NCI-H69 (cell line): ENCODE measurements around the gene ACVR2A.
A peak's percentile ranks its signal among the peaks of the same experiment; 100 is the strongest.

Experiments
- DNase-seq: peaks from one replicate; lab custom pipeline; 2025; lab: John Stamatoyannopoulos, UW

ACVR2A gene

DNA sequence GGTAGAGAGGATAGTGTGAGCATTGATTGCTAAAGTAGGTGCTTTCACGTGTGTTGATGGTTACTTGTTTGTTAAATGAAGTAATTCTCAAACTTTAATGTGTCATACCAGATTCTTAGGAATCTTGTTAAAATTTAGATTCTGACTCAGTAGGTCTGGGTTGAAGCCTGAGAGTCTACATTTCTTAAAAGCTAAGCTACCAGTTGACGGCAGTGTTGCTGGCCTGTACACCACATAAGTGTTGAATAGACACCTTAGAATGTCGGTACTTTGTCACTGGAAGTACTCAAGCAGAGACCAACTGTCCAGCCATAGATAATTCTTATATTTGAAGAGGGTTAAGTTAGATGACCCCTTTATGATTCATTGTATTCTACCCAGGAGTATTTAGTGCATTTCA is 79.8 kb downstream of the ACVR2A start:
- DNase-seq: no peak

DNA sequence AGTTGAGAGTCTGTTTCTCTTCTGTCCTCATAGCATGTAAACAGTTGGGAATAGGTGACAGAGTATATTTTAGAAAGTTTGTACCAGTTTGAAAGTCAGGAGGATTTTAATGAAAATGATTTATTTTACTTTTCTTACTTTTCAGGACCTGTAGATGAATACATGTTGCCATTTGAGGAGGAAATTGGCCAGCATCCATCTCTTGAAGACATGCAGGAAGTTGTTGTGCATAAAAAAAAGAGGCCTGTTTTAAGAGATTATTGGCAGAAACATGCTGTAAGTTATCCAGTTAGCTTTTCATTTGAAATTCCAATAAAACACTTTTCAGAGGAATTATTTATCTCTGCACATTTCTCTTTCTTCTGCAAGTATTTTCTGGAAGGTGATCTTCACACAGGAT is 81.1 kb downstream of the ACVR2A start:
- no peak for DNase-seq

DNA sequence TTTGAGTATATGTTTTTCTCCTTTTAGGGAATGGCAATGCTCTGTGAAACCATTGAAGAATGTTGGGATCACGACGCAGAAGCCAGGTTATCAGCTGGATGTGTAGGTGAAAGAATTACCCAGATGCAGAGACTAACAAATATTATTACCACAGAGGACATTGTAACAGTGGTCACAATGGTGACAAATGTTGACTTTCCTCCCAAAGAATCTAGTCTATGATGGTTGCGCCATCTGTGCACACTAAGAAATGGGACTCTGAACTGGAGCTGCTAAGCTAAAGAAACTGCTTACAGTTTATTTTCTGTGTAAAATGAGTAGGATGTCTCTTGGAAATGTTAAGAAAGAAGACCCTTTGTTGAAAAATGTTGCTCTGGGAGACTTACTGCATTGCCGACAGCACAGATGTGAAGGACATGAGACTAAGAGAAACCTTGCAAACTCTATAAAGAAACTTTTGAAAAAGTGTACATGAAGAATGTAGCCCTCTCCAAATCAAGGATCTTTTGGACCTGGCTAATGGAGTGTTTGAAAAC is 82.3 kb downstream of the ACVR2A start:
- no peak for DNase-seq

DNA sequence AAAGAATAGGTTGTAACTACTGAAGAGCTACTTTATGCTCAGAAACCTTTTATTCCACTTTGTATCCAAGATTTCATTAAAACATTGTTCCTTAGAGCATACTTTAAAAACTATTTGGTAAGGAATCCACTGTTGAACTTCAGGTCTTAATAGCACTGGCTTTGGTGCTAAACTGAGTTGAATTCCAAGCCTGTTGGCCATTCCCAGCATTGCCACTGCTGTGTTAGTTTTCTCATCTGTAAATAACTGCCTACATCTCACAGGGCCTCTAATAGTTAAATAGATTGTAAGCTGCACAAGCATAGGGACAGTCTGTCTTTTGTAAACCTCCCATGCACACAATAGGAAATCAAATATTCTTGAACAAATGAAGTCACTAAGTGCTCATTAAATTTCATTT is 89.1 kb downstream of the ACVR2A start:
- no peak for DNase-seq

DNA sequence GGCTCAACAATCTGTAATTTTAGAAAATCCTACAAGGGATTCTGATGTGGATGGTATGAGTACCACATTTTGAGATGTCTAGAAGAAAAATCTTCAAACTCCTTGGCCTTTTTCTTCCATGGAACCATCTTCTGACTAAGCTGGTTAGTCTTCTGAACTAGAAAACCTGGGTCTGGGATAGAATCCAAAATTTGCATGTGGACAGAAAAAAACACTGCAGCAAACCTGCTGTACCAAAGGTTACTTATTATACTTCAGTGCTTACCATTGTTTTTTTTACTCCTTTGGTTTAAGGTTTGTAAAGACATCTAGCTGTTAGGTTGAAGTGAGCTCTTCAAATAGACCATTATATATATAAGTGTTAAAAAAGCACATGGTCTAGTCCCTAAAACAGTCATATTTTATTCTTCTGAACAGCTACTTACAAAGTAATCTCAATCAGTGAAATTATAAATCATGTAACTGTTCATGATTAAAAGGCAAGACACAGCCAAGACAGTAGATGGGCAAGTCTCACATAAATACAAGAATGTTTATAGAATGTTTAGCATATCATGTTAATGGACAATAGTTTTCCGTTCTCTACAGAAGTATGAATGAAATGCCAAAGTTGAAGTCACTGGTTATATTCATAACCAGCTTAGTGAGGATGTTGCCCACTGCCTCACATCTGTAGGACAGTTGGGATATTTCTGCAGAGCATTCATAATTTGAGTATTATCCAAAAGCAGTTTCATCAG is 90.2 kb downstream of the ACVR2A start:
- no peak for DNase-seq

DNA sequence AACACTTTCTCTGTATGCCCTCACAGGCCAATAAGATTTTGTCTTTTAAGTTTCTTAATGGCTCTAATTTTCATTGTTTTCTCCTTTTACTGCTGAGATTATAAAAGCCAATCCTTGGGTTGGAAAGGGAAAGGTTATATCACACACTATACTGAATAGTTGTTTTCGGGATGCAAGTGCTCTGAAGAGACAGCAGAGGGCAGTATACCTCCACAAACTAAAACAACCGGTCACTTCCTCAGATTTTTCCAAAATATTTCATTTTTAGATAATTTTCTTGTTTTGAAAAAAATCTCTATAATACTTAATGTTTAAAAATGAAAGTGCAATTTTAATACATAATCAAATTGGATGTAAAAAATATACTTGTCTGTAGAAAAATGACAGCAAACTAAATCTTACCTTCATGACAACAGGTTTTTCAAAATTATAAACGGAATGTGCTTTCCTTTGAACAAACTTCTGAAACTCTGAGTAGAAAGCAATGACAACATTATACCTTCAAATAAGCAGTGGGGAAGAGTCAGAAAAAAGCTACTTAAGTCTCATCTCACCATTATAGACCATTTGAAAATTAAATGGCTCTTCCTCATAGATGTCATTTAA is 93.0 kb downstream of the ACVR2A start:
- DNase-seq: peak; percentile 20

DNA sequence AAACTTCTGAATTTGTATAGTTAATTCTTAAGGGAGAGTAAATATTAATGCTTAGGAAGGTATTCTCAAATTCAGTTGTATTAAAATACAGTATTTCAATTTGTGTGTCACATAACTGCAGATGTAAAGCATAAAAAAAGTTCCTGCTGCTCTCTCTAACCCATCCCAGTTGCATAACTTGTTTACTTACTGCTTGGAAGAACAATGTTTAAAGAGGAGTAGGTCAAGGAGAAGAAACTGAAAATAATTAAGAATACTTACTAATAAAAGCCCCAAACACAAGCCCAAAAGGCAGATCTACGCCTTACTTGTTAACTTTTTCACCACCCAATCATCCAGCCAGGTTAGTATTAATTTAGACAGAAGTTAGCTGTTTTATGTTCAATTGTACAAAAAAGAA is 94.5 kb downstream of the ACVR2A start:
- no peak for DNase-seq

DNA sequence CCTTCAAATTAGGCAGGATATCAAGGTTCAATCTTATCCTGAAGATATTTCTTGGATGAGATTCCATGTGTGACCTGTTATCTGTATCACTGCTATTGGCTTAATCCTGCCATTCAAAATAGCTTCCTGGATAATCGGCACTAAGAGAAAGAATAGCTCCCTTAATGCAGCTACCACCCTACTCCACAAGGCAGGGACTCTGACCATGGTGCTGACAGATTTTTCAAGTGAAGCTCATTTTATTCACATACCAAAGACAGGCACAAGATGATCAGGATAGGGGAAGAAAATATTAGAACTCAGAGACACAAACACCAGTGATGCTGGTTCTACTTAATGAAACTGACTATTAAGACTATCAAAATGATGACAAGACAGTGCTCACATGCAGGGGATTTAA is 100.8 kb downstream of the ACVR2A start:
- DNase-seq: no peak

DNA sequence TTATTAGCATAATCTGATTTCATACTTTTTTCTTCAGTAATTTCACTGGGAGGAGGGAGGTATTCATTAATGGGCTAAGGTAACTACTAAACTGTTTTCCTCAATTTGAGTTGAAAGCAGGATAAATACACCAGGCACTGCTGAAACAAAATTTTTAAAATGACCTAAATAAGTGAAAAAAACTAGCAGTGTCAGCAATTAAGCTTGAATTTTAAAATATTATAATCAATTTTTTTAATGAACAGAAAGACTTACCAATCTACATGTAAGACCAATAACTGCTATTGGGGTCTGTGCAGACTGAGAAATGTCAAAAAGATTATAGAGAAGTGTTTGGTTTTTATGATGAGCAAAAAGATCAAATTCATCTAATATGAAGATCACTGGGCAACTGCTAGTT is 107.3 kb downstream of the ACVR2A start:
- DNase-seq: no peak

DNA sequence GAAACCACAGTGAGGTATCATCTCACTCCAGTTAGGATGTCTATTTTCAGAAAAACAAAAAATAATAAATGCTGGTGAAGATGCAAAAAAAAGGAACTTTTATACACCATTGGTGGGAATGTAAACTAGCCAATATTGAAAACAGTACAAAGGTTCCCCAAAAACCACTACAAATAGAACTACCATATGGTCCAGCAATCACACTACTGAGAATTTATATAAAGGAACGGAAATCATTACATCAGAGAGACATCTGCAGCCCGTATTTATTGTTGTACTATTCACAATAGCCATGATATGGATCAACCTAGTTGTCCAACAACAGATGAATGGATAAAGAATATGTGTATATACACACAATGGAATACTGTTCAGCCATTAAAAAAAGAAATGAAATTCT is 123.7 kb downstream of the ACVR2A start:
- no peak for DNase-seq

DNA sequence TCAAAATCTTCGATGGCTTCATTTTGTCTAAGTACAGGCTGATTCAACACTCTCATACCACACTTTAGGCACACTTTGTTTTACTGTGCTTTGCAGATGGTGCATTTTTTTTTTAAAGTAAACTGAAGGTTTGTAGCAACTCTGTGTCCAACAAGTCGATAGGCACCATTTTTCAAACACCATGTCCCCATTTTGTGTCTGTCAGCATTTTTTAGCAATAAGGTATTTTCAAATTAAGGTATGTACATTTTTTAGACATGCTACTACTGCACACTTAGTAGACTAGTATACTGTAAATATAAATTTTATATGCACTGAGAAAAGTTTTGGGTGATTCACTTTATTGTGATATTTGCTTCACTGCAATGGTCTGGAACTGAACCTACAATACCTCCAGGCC is 131.3 kb downstream of the ACVR2A start:
- no peak for DNase-seq

DNA sequence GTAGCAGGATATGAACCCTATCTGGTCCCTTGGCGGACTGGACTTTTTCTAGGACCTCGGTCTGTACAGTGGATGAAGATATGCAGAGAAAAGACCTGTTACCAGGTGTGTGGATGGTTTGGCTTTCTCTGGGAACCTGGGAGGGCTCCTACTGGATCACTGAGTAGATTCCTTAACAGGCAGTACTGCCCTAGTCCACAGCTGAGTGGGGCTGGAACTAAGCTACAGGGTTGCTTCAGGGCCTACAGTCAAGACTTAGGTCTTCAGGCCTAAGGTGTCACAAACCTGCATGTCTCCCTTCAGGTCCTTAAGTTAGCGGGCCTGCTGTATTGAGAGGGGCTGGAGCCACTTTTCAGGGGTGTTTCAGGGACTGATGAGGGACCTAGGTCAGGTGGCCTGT is 132.8 kb downstream of the ACVR2A start:
- DNase-seq: no peak
